Body of pancreas (tissue), 4 donors: ENCODE measurements around the gene LCN6.
"Not testable (repeated sequence)": the region's sequence is repeated elsewhere in the genome, so short reads cannot be mapped to it uniquely, and the experiment has no call there.

Experiments used
- CTCF ChIP-seq, 7 experiments: fragments of 450-650 bp in 4 of 7; fragments of 200-600 bp in 3 of 7; sonication (generic) in 3 of 7; IDR thresholded peaks; one replicate each; pipeline ENCODE4 v1.5.1; 2016 to 2019; ENCODE audit warnings: antibody characterized with exemption in 7 of 7
- POLR2A ChIP-seq, 3 donors: fragments of 450-650 bp; IDR thresholded peaks; one replicate each; pipeline ENCODE4 v1.6.1; 2016; ENCODE audit warnings: antibody characterized with exemption in 3 of 3, mild to moderate bottlenecking in 2 of 3

- not testable (repeated sequence) for TF ChIP-seq POLR2A (IDR thresholded peaks at IDR 0.05)
- TF ChIP-seq CTCF (IDR thresholded peaks at IDR 0.05): peak; percentile 16 to 42 (median 28)
These were observed 12.7 kb upstream of the LCN6 start for GRCh38 chr9:136760834-136761544.
